Natural killer cell (primary cell): Measurements from ENCODE around the gene PARL. TPM values are rescaled to one million over a fixed set of nuclear protein-coding genes. Genes with fewer than 3 reads are reported as not detected.
"Not testable (repeated sequence)": the region's sequence is repeated elsewhere in the genome, so short reads cannot be mapped to it uniquely, and the experiment has no call there.

Experiments used
- ATAC-seq, 3 donors: fragments of 150-1000 bp in 2 of 3; fragments of 200-7000 bp in 1 of 3; cut with Tn5 transposase; 1 replicate in 1 of 3; 2 replicates in 2 of 3; pipeline ENCODE4 v1.10.0; 2021; ENCODE audit warnings: mild to moderate bottlenecking in 2 of 3, moderate library complexity in 2 of 3
- DNase-seq, 2 donors: peaks; one replicate each; pipeline versions ENCODE4 v3.0.0 to v3.0.0-alpha.2; 2013 to 2021; ENCODE audit warnings: mixed read lengths in 1 of 2
- H3K27ac ChIP-seq: one replicate; pipeline ENCODE4 v1.5.1; 2013; ENCODE audit warnings: mild to moderate bottlenecking, low read length
- H3K27me3 ChIP-seq: one replicate; pipeline ENCODE4 v1.6.1; 2013; ENCODE audit warnings: low read length; ENCODE audit not compliant: control insufficient read depth, insufficient read depth
- H3K36me3 ChIP-seq: one replicate; pipeline ENCODE4 v1.6.1; 2013; ENCODE audit warnings: low read length; ENCODE audit not compliant: control insufficient read depth, insufficient read depth
- H3K4me1 ChIP-seq: one replicate; pipeline ENCODE4 v1.6.1; 2013; ENCODE audit warnings: low read length; ENCODE audit not compliant: control insufficient read depth, insufficient read depth
- H3K4me3 ChIP-seq: one replicate; pipeline ENCODE4 v1.5.1; 2013; ENCODE audit warnings: low read length
- H3K9me3 ChIP-seq: one replicate; pipeline ENCODE4 v1.6.1; 2013; ENCODE audit warnings: low read length; ENCODE audit not compliant: control insufficient read depth, insufficient read depth
- H3K27ac Mint-ChIP-seq, 2 donors: one replicate each; pipeline ENCODE4 v1.8.0; 2022; ENCODE audit warnings: mild to moderate bottlenecking in 2 of 2, mixed read lengths in 2 of 2, moderate library complexity in 1 of 2
- H3K27me3 Mint-ChIP-seq, 2 donors: one replicate each; pipeline ENCODE4 v1.8.0; 2022; ENCODE audit warnings: low read depth in 2 of 2, mixed read lengths in 2 of 2
- H3K36me3 Mint-ChIP-seq: one replicate; pipeline ENCODE4 v1.8.0; 2022; ENCODE audit warnings: mixed read lengths
- H3K4me1 Mint-ChIP-seq, 2 donors: one replicate each; pipeline ENCODE4 v1.8.0; 2022; ENCODE audit warnings: mixed read lengths in 2 of 2
- H3K4me3 Mint-ChIP-seq: one replicate; pipeline ENCODE4 v1.8.0; 2022; ENCODE audit warnings: mild to moderate bottlenecking, moderate library complexity, mixed read lengths
- H3K9me3 Mint-ChIP-seq, 2 donors: one replicate each; pipeline ENCODE4 v1.8.0; 2022; ENCODE audit warnings: mixed read lengths in 2 of 2
- WGBS: methylation state at CpG from one replicate; pipeline ENCODE4 v1.1.7; 2013; ENCODE audit warnings: missing lambda C conversion rate; ENCODE audit not compliant: insufficient coverage; 5-methylcytosine and 5-hydroxymethylcytosine counted together
- intact Hi-C: fragments of 100-400 bp; cut with micrococcal nuclease; formaldehyde crosslinking; loops from one replicate; pipeline ENCODE4 v1.14.2; 2022
- total RNA-seq, 4 donors: library from RNA; stranded (reverse); fragments of 120-200 nt in 1 of 4; gene quantifications; one replicate each; pipeline versions ENCODE4 v1.2.3 to v1.2.4, GENCODE V29; 2013 to 2022
- TF ChIP-seq, protein P1 (sequence below): fragments of 200-600 bp; IDR thresholded peaks from one replicate; pipeline ENCODE4 v1.8.0; 2022; ENCODE audit warnings: antibody characterized with exemption

The PARL gene
- total RNA-seq, 3 donors from 2014 or later (not counting 1 experiment from before 2014, with no cell fraction given): 35.1 to 47.1 (median 37.7) TPM

- Histone ChIP-seq H3K27ac (no peak overlapping the region), H3K4me1 (peaks cover 3% of the 10 kb centered on the region), H3K36me3 (no peaks in the 10 kb centered on the region), H3K4me3 (no peak overlapping the region), H3K27me3 (no peaks in the 10 kb centered on the region), H3K9me3 (no peaks in the 10 kb centered on the region)
- TF ChIP-seq, protein P1, sequence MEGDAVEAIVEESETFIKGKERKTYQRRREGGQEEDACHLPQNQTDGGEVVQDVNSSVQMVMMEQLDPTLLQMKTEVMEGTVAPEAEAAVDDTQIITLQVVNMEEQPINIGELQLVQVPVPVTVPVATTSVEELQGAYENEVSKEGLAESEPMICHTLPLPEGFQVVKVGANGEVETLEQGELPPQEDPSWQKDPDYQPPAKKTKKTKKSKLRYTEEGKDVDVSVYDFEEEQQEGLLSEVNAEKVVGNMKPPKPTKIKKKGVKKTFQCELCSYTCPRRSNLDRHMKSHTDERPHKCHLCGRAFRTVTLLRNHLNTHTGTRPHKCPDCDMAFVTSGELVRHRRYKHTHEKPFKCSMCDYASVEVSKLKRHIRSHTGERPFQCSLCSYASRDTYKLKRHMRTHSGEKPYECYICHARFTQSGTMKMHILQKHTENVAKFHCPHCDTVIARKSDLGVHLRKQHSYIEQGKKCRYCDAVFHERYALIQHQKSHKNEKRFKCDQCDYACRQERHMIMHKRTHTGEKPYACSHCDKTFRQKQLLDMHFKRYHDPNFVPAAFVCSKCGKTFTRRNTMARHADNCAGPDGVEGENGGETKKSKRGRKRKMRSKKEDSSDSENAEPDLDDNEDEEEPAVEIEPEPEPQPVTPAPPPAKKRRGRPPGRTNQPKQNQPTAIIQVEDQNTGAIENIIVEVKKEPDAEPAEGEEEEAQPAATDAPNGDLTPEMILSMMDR: no peak
- Mint-ChIP-seq H3K9me3 (no peaks in the 10 kb centered on the region), H3K27ac (peak overlapping the region in 1 of 2 donors; percentile 20), H3K4me1 (peaks cover 21 to 40% of the 10 kb centered on the region in 2 donors), H3K36me3 (no peaks in the 10 kb centered on the region), H3K27me3 (no peaks in the 10 kb centered on the region), H3K4me3 (no peak overlapping the region)
- DNase-seq (no peak), ATAC-seq (peak in 1 of 3 donors; percentile 88)
- WGBS: 59% methylated on average over 8 of the region's 8 CpGs
- intact Hi-C loops: no loop called here
Observed at GRCh38 chr3:183878071-183878470, 6.6 kb downstream of the PARL start.

GRCh38 chr3:183877227-183877626 lies 7.5 kb downstream of the PARL start:
- intact Hi-C loops, H3K27me3 ChIP-seq, ATAC-seq, H3K4me3 Mint-ChIP-seq, H3K36me3 Mint-ChIP-seq, H3K27ac ChIP-seq, H3K27me3 Mint-ChIP-seq, H3K4me3 ChIP-seq, H3K4me1 ChIP-seq, H3K36me3 ChIP-seq, H3K9me3 ChIP-seq, H3K9me3 Mint-ChIP-seq, DNase-seq: not testable (repeated sequence)
- peaks cover 22 to 42% of the 10 kb centered on the region in 2 donors for H3K4me1 Mint-ChIP-seq
- 87% methylated on average over 5 of the region's 5 CpGs for WGBS
- H3K27ac Mint-ChIP-seq: peak overlapping the region in 1 of 2 donors; percentile 33

- no peaks in the 10 kb centered on the region for H3K36me3 ChIP-seq
- no peaks in the 10 kb centered on the region for H3K9me3 Mint-ChIP-seq
- H3K27ac Mint-ChIP-seq: no peak overlapping the region
- no peak for DNase-seq
- no peaks in the 10 kb centered on the region for H3K9me3 ChIP-seq
- TF ChIP-seq, protein P1: no peak
- no peak for ATAC-seq
- H3K4me3 Mint-ChIP-seq: no peak overlapping the region
- H3K27me3 Mint-ChIP-seq: no peaks in the 10 kb centered on the region
- no peaks in the 10 kb centered on the region for H3K4me1 ChIP-seq
- intact Hi-C loops: no loop called here
- H3K27me3 ChIP-seq: no peaks in the 10 kb centered on the region
- no peak overlapping the region for H3K4me3 ChIP-seq
- H3K4me1 Mint-ChIP-seq: peaks cover 33 to 56% of the 10 kb centered on the region in 2 donors
- H3K27ac ChIP-seq: no peak overlapping the region
- H3K36me3 Mint-ChIP-seq: no peaks in the 10 kb centered on the region
Observed at GRCh38 chr3:183875411-183875810, 9.3 kb downstream of the PARL start.

- intact Hi-C loops: no loop called here
- Histone ChIP-seq H3K4me3 (no peak overlapping the region), H3K36me3 (no peaks in the 10 kb centered on the region), H3K9me3 (no peaks in the 10 kb centered on the region), H3K27ac (no peak overlapping the region), H3K27me3 (no peaks in the 10 kb centered on the region), H3K4me1 (no peaks in the 10 kb centered on the region)
- ATAC-seq (no peak), DNase-seq (no peak)
- H3K27me3 Mint-ChIP-seq: no peaks in the 10 kb centered on the region
- H3K36me3 Mint-ChIP-seq: no peaks in the 10 kb centered on the region
- peaks cover 34 to 57% of the 10 kb centered on the region in 2 donors for H3K4me1 Mint-ChIP-seq
- TF ChIP-seq, protein P1: no peak
- no peak overlapping the region for H3K4me3 Mint-ChIP-seq
- WGBS: 100% methylated on average over 2 of the region's 3 CpGs
- H3K9me3 Mint-ChIP-seq: no peaks in the 10 kb centered on the region
- no peak overlapping the region for H3K27ac Mint-ChIP-seq
Observed at GRCh38 chr3:183873914-183874313, 10.8 kb downstream of the PARL start.
